Measurements from ENCODE around the gene RSPRY1. TPM values are rescaled to one million over a fixed set of nuclear protein-coding genes. Genes with fewer than 3 reads are reported as not detected.

The RSPRY1 gene
- total and polyA plus RNA-seq, 2 experiments from 2014 or later: 39.1 to 42.7 TPM

GRCh38 chr16:57285379-57285778, 99.2 kb downstream of the RSPRY1 start:
- Histone ChIP-seq H3K9me3 (ENCODE audit: low read depth) (no peaks in the 10 kb centered on the region), H3K36me3 (ENCODE audit: low read depth) (no peaks in the 10 kb centered on the region), H3K27ac (no peak overlapping the region), H2AFZ (no peak overlapping the region), H3F3A (ENCODE audit: insufficient read depth) (no peaks in the 10 kb centered on the region), H3K9ac (no peak overlapping the region), H3K4me2 (ENCODE audit: unreplicated experiment) (no peak overlapping the region), H3K79me2 (ENCODE audit: insufficient read depth) (no peaks in the 10 kb centered on the region), H3K9me2 (ENCODE audit: insufficient read depth) (no peaks in the 10 kb centered on the region), H3K4me1 (ENCODE audit: insufficient read depth) (no peaks in the 10 kb centered on the region), H3K4me3 (no peak overlapping the region), H4K20me1 (ENCODE audit: insufficient read depth) (no peaks in the 10 kb centered on the region), H3K27me3 (replicated peaks; ENCODE audit: insufficient read depth) (peaks cover 26% of the 10 kb centered on the region)
- in situ Hi-C loops (cut with MboI): no loop called here
- WGBS, 2 experiments (ENCODE audit: low coverage in 1 of 2, low lambda C conversion rate in 2 of 2, missing lambda C conversion rate in 2 of 2): 63 to 70% methylated on average over 5 of the region's 5 CpGs
- DNase-seq: no peak
- no peak for TF ChIP-seq EZH2 (IDR thresholded peaks at IDR 0.05; ENCODE audit: insufficient read depth, poor library complexity, severe bottlenecking)
- no peak for TF ChIP-seq EZH2phosphoT487 (IDR thresholded peaks at IDR 0.05; ENCODE audit: insufficient read depth, low read depth)

- H3K4me3 ChIP-seq: no peak overlapping the region
- DNase-seq: no peak
- H3K79me2 ChIP-seq (ENCODE audit: insufficient read depth): no peaks in the 10 kb centered on the region
- H4K20me1 ChIP-seq (ENCODE audit: insufficient read depth): no peaks in the 10 kb centered on the region
- H3K9me2 ChIP-seq (ENCODE audit: insufficient read depth): no peaks in the 10 kb centered on the region
- peaks cover 10% of the 10 kb centered on the region for H3K27me3 ChIP-seq (replicated peaks; ENCODE audit: insufficient read depth)
- H3K9me3 ChIP-seq (ENCODE audit: low read depth): no peaks in the 10 kb centered on the region
- H3K9ac ChIP-seq: no peak overlapping the region
- no peaks in the 10 kb centered on the region for H3K4me1 ChIP-seq (ENCODE audit: insufficient read depth)
- in situ Hi-C loops (cut with MboI): no loop called here
- no peaks in the 10 kb centered on the region for H3F3A ChIP-seq (ENCODE audit: insufficient read depth)
- H3K36me3 ChIP-seq (ENCODE audit: low read depth): no peaks in the 10 kb centered on the region
- 79 to 80% methylated on average over 14 of the region's 14 CpGs for WGBS, 2 experiments (ENCODE audit: low coverage in 1 of 2, low lambda C conversion rate in 2 of 2, missing lambda C conversion rate in 2 of 2)
- TF ChIP-seq EZH2phosphoT487 (IDR thresholded peaks at IDR 0.05; ENCODE audit: insufficient read depth, low read depth) (no peak), EZH2 (IDR thresholded peaks at IDR 0.05; ENCODE audit: insufficient read depth, poor library complexity, severe bottlenecking) (no peak)
- no peak overlapping the region for H2AFZ ChIP-seq
- no peak overlapping the region for H3K4me2 ChIP-seq (ENCODE audit: unreplicated experiment)
- no peak overlapping the region for H3K27ac ChIP-seq
Observed at GRCh38 chr16:57289391-57290257, 103.5 kb downstream of the RSPRY1 start.

Other genes starting within 250 kb of the RSPRY1 start
- gene CETP, start 224.4 kb upstream of the RSPRY1 start, total RNA-seq (2014; rRNA removed; shearing (Covaris generic)): not detected in 2 replicates
- gene CETP, start 224.4 kb upstream of the RSPRY1 start, polyA plus RNA-seq (2016; fragmentation: Nextera tagmentation; extraction: Ambion mirVana): not detected in 2 replicates
- 17.1 and 23.8 TPM in 2 replicates for gene NLRC5, start 196.8 kb upstream of the RSPRY1 start, total RNA-seq (2014; rRNA removed; shearing (Covaris generic))
- 9.3 and 10.6 TPM in 2 replicates for gene NLRC5, start 196.8 kb upstream of the RSPRY1 start, polyA plus RNA-seq (2016; fragmentation: Nextera tagmentation; extraction: Ambion mirVana)
- 7.3 and 13.9 TPM in 2 replicates for gene CPNE2, start 93.7 kb upstream of the RSPRY1 start, total RNA-seq (2014; rRNA removed; shearing (Covaris generic))
- 9.0 and 11.6 TPM in 2 replicates for gene CPNE2, start 93.7 kb upstream of the RSPRY1 start, polyA plus RNA-seq (2016; fragmentation: Nextera tagmentation; extraction: Ambion mirVana)
- 39.7 and 42.2 TPM in 2 replicates for gene PSME3IP1, start 290 bp upstream of the RSPRY1 start, total RNA-seq (2014; rRNA removed; shearing (Covaris generic))
- gene PSME3IP1, start 290 bp upstream of the RSPRY1 start, polyA plus RNA-seq (2016; fragmentation: Nextera tagmentation; extraction: Ambion mirVana): 58.9 and 67.7 TPM in 2 replicates
- gene ARL2BP, start 58.9 kb downstream of the RSPRY1 start, total RNA-seq (2014; rRNA removed; shearing (Covaris generic)): 116 and 136 TPM in 2 replicates
- gene ARL2BP, start 58.9 kb downstream of the RSPRY1 start, polyA plus RNA-seq (2016; fragmentation: Nextera tagmentation; extraction: Ambion mirVana): 111 and 114 TPM in 2 replicates
- gene PLLP, start 98.3 kb downstream of the RSPRY1 start, total RNA-seq (2014; rRNA removed; shearing (Covaris generic)): not detected in 2 replicates
- 0.44 and 0.46 TPM in 2 replicates for gene PLLP, start 98.3 kb downstream of the RSPRY1 start, polyA plus RNA-seq (2016; fragmentation: Nextera tagmentation; extraction: Ambion mirVana)
- not detected in 2 replicates for gene CCL22, start 172.5 kb downstream of the RSPRY1 start, total RNA-seq (2014; rRNA removed; shearing (Covaris generic))
- gene CCL22, start 172.5 kb downstream of the RSPRY1 start, polyA plus RNA-seq (2016; fragmentation: Nextera tagmentation; extraction: Ambion mirVana): 0.10 and 0.13 TPM in 2 replicates
- not detected in 2 replicates for gene CX3CL1, start 186.2 kb downstream of the RSPRY1 start, total RNA-seq (2014; rRNA removed; shearing (Covaris generic))
- gene CX3CL1, start 186.2 kb downstream of the RSPRY1 start, polyA plus RNA-seq (2016; fragmentation: Nextera tagmentation; extraction: Ambion mirVana): not detected in 2 replicates
- gene CCL17, start 218.4 kb downstream of the RSPRY1 start, total RNA-seq (2014; rRNA removed; shearing (Covaris generic)): not detected in 2 replicates
- gene CCL17, start 218.4 kb downstream of the RSPRY1 start, polyA plus RNA-seq (2016; fragmentation: Nextera tagmentation; extraction: Ambion mirVana): not detected in 2 replicates

All from GM23248 (cell line).